MM.1S (cell line): Measurements from ENCODE around the gene FOXD2.

Experiments used
- DNase-seq: peaks from one replicate; pipeline ENCODE4 v3.0.0-alpha.2; 2015
- H2AFZ ChIP-seq: fragments of 300-600 bp; sonication (generic); 2 replicates; pipeline ENCODE4 v1.6.0; 2016; ENCODE audit warnings: antibody characterized with exemption, low read length
- H3F3A ChIP-seq: fragments of 300-600 bp; sonication (generic); 2 replicates; pipeline ENCODE4 v1.6.1; 2016; ENCODE audit warnings: mild to moderate bottlenecking, antibody characterized with exemption, low read length, moderate library complexity, mixed read lengths; ENCODE audit not compliant: insufficient read depth
- H3K27ac ChIP-seq: fragments of 300-600 bp; sonication (generic); 2 replicates; pipeline ENCODE4 v1.5.1; 2016; ENCODE audit warnings: mild to moderate bottlenecking, low read length
- H3K27me3 ChIP-seq: fragments of 300-600 bp; sonication (generic); replicated peaks from 2 replicates; pipeline ENCODE4 v1.6.0; 2016; ENCODE audit warnings: low read length; ENCODE audit not compliant: insufficient read depth
- H3K36me3 ChIP-seq: fragments of 300-600 bp; sonication (generic); replicated peaks from 2 replicates; pipeline ENCODE4 v1.6.1; 2016; ENCODE audit warnings: mild to moderate bottlenecking, low read length, mixed read lengths; ENCODE audit not compliant: insufficient read depth
- H3K4me1 ChIP-seq: fragments of 300-600 bp; sonication (generic); 2 replicates; pipeline ENCODE4 v1.6.1; 2016; ENCODE audit warnings: low read length, mixed read lengths
- H3K4me2 ChIP-seq: fragments of 300-600 bp; sonication (generic); 2 replicates; pipeline ENCODE4 v1.6.0; 2016; ENCODE audit warnings: low read depth, low read length
- H3K4me3 ChIP-seq: fragments of 300-600 bp; sonication (generic); 2 replicates; pipeline ENCODE4 v1.5.1; 2016; ENCODE audit warnings: low read length, mixed read lengths
- H3K79me2 ChIP-seq: fragments of 300-600 bp; sonication (generic); 2 replicates; pipeline ENCODE4 v1.6.1; 2016; ENCODE audit warnings: mixed run types, low read length, mixed read lengths
- H3K9ac ChIP-seq: fragments of 300-600 bp; sonication (generic); 2 replicates; pipeline ENCODE4 v1.6.1; 2016; ENCODE audit warnings: low read length, mixed read lengths
- H3K9me2 ChIP-seq: fragments of 300-600 bp; sonication (generic); replicated peaks from 2 replicates; pipeline ENCODE4 v1.6.1; 2016; ENCODE audit warnings: mild to moderate bottlenecking, low read length, mixed read lengths; ENCODE audit not compliant: insufficient read depth
- H3K9me3 ChIP-seq: fragments of 300-600 bp; sonication (generic); replicated peaks from 2 replicates; pipeline ENCODE4 v1.6.1; 2016; ENCODE audit warnings: mild to moderate bottlenecking, low read length, mixed read lengths; ENCODE audit not compliant: insufficient read depth
- H4K20me1 ChIP-seq: fragments of 300-600 bp; sonication (generic); 2 replicates; pipeline ENCODE4 v1.6.1; 2016; ENCODE audit warnings: mild to moderate bottlenecking, low read length, moderate library complexity, mixed read lengths; ENCODE audit not compliant: insufficient read depth
- CTCF ChIP-seq: fragments of 300-600 bp; sonication (generic); IDR thresholded peaks from 2 replicates; pipeline ENCODE4 v1.5.1; 2016; ENCODE audit warnings: antibody characterized with exemption, low read length, mixed read lengths
- EZH2 ChIP-seq: fragments of 300-600 bp; sonication (generic); optimal IDR thresholded peaks from 2 replicates; pipeline ENCODE3; 2017; ENCODE audit warnings: low read depth, mild to moderate bottlenecking, antibody characterized with exemption, low read length, mixed read lengths
- EZH2phosphoT487 ChIP-seq: fragments of 300-600 bp; sonication (generic); IDR thresholded peaks from 2 replicates; pipeline ENCODE4 v1.6.1; 2018; ENCODE audit warnings: antibody characterized with exemption, low read length

FOXD2 gene

GRCh38 chr1:47390843-47391242, 47.0 kb upstream of the FOXD2 start:
- no peaks in the 10 kb centered on the region for H3K36me3 ChIP-seq
- no peaks in the 10 kb centered on the region for H3K9me2 ChIP-seq
- H2AFZ ChIP-seq, result no peak overlapping the region
- DNase-seq, result no peak
- H3K4me2 ChIP-seq, result no peak overlapping the region
- H3K27ac ChIP-seq, result no peak overlapping the region
- H3K79me2 ChIP-seq, result no peaks in the 10 kb centered on the region
- peaks cover 9% of the 10 kb centered on the region; the same call in 1 of the 2 replicates for H3F3A ChIP-seq
- TF ChIP-seq EZH2phosphoT487 (no peak), CTCF (no peak), EZH2 (no peak)
- no peaks in the 10 kb centered on the region for H3K4me1 ChIP-seq
- no peaks in the 10 kb centered on the region for H3K27me3 ChIP-seq
- no peaks in the 10 kb centered on the region for H3K9me3 ChIP-seq
- H3K4me3 ChIP-seq, result no peak overlapping the region
- no peaks in the 10 kb centered on the region for H4K20me1 ChIP-seq
- no peak overlapping the region for H3K9ac ChIP-seq

- Histone ChIP-seq H3K4me2 (no peak overlapping the region), H3K9ac (no peak overlapping the region), H3F3A (0 out of 2 replicates have a peak, but pooled peaks cover under 1% of the 10 kb centered on the region), H3K27me3 (no peaks in the 10 kb centered on the region), H2AFZ (no peak overlapping the region), H3K79me2 (no peaks in the 10 kb centered on the region), H4K20me1 (no peaks in the 10 kb centered on the region), H3K36me3 (no peaks in the 10 kb centered on the region), H3K9me3 (no peaks in the 10 kb centered on the region), H3K4me1 (no peaks in the 10 kb centered on the region), H3K9me2 (no peaks in the 10 kb centered on the region), H3K27ac (no peak overlapping the region), H3K4me3 (no peak overlapping the region)
- TF ChIP-seq CTCF (no peak), EZH2 (no peak), EZH2phosphoT487 (no peak)
- no peak for DNase-seq
These were observed 44.7 kb upstream of the FOXD2 start for GRCh38 chr1:47393141-47393540.

- Histone ChIP-seq H3K4me2 (no peak overlapping the region), H2AFZ (no peak overlapping the region), H3K27me3 (no peaks in the 10 kb centered on the region), H3K9me2 (no peaks in the 10 kb centered on the region), H3K4me3 (no peak overlapping the region), H3K9me3 (no peaks in the 10 kb centered on the region), H4K20me1 (no peaks in the 10 kb centered on the region), H3K79me2 (no peaks in the 10 kb centered on the region), H3K36me3 (no peaks in the 10 kb centered on the region), H3K4me1 (no peaks in the 10 kb centered on the region), H3K9ac (no peak overlapping the region), H3K27ac (no peak overlapping the region), H3F3A (no peaks in the 10 kb centered on the region)
- DNase-seq, result no peak
- TF ChIP-seq CTCF (no peak), EZH2 (no peak), EZH2phosphoT487 (no peak)
These were observed 42.4 kb upstream of the FOXD2 start for GRCh38 chr1:47395433-47395832.
